Astrocyte of the hippocampus (primary cell): Measurements from ENCODE around the gene MAST4.
A peak's percentile ranks its signal among the peaks of the same experiment; 100 is the strongest.
"Not testable (repeated sequence)": the region's sequence is repeated elsewhere in the genome, so short reads cannot be mapped to it uniquely, and the experiment has no call there.

Experiments
- DNase-seq: peaks from one replicate; pipeline ENCODE4 v3.0.0; 2011; ENCODE audit warnings: low read depth, low spot score

The MAST4 gene

GRCh38 chr5:66742896-66743247 lies 146.7 kb downstream of the MAST4 start:
- no peak for DNase-seq

- DNase-seq: no peak
These were observed 147.2 kb downstream of the MAST4 start for GRCh38 chr5:66743344-66743743.

DNA sequence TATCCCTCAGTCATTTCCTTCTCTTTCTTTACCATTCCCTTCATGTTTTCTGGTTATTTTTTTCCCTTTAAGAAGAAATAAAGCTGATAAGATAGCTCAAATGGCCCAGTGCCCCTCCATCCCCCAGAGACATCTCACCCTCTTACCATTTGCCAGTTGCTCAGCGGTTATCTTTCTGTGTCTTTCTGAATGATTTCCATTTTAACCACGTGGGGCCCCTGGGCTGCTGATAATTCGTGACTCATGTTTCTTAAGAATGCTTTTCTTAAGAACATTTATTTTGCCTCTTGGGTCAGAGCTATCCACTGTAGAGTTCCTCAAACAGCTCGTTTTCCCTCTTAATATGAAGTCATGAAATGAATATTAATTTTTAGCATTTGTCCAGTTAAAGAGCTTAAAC lies 147.8 kb downstream of the MAST4 start:
- peak; percentile 76 for DNase-seq

DNA sequence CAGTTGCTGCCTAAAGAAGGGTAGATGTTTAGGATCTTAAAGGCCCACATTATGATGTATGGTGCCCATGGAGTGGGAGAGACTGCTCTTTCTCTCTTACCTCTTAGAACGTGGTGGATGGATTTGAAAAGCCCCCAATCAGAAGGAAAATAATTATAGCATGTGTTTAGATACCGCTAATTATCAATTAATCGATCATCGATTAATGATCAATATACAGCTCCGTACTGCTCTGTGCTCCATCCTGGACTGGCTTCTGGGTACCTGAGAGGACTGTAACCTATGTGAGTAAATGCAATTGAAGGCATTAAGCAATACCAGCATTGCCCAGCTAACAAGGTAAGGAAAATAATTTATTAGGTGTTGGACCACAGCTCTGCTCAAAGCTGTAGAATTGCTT lies 149.1 kb downstream of the MAST4 start:
- no peak for DNase-seq

GRCh38 chr5:66747607-66748006 lies 151.4 kb downstream of the MAST4 start:
- no peak for DNase-seq

DNA sequence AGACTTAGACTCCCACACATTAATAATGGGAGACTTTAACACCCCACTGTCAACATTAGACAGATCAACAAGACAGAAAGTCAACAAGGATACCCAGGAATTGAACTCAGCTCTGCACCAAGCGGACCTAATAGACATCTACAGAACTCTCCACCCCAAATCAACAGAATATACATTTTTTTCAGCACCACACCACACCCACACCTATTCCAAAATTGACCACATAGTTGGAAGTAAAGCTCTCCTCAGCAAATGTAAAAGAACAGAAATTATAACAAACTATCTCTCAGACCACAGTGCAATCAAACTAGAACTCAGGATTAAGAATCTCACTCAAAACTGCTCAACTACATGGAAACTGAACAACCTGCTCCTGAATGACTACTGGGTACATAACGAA lies 156.5 kb downstream of the MAST4 start:
- not testable (repeated sequence) for DNase-seq

DNA sequence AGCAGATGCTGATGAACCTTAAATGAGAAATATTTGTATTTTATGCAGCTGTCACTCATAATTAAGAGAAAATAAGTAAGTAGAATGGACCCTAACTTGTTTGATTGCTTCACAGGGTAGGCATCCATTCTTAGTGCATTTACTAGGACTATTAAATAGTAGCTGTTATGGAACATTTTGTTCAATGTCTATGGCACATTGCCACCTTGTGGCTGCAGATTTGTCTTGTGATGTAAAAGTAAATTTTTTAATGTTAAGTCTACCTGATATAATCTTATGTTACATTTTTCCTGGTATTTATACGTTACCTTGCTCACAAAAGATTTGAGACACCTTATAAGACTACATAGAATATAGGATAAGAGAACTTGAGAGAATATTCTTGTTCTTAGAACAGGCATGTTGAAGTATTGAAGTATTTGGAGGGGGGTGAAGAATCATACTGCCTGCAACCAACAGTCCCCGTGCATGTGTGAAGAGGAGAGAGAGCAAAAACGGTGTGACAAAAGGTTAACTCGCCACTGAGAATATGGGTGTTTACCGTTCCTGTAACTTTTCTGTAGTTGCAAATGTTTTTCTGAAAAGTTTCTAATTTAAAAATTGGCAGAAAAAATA lies 161.1 kb downstream of the MAST4 start:
- peak; percentile 84 for DNase-seq

DNA sequence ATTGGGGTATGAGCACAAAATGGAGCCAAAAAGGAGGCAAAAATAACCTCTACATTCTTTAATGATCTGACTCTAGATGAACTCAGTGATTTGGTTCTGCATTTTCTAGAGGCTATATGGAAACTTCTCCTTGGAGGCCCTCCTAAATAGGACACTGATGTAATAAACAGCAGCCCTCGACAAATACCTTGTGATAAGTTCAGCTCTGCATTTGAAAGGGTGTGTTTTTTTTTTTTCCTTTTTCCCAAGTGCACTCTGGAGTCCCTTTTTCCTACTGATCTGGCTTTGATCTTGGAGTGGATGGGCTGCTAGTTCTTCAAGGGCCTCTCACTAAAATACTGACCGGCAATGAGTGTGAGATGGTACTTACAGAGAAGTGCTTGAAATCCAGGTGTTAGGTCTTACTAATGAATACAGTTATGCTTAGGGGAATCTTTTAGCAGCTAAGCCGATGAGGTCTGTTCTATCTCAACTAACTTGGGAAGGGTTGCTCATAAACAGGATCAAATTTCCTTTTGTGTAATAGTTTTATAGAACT lies 161.7 kb downstream of the MAST4 start:
- no peak for DNase-seq

- no peak for DNase-seq
These were observed 173.0 kb downstream of the MAST4 start for GRCh38 chr5:66769030-66769733.

DNA sequence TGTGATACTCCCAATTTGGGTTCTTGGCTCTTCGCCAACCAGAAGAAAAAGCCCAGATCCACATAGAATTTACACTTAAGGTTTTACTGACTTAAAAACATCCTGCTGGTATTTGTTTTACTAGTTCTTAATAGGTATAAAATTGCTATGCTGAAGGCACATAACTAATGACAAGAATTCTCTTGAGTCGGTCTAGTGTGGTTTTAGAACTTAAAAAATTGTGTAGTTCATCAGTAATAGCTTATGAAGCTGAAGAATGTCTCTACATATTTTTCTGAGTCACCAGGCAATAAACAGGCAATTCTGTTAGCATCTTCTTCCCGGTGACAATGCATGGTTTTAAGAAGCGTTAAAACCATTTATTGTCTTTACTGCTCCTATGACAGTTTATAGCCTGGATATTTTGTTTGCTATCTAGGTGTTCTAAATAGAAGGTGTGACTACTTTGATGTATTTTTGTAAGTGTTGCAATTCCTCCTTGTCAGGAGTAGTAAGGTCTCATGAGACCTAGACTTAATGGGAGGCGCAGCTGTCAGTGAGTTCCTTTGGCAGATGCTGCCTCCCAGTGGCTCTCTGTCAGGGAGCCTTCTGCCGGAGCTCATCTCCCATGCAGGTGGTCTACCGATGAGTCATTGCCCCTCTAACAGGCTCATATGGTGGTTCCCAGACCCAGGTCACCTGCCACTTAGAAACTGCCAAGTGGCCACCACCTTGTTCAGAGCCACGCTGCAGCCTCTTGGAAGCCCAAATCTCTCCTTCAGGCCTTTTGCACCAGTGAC lies 173.8 kb downstream of the MAST4 start:
- DNase-seq: peak; percentile 31

DNA sequence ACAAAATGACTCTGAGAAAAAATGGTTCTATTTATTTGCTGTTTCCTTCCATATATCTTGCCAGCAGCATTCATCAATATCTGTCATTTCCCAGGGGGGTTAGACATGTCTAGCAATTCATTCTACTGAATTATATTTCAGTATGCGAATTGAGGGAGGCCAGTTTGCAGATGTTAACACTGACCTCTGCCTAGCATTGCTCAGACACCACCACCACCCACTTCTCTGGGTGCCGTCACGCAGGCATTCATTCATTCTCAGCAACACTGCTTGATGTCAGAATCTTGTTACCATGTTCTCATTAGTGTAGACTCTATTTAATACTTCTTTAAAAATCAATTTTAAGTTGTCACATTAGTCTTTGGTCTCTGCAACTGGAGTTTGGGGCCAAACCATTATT lies 181.7 kb downstream of the MAST4 start:
- no peak for DNase-seq

- DNase-seq: no peak
These were observed 183.3 kb downstream of the MAST4 start for GRCh38 chr5:66779528-66779927.

DNA sequence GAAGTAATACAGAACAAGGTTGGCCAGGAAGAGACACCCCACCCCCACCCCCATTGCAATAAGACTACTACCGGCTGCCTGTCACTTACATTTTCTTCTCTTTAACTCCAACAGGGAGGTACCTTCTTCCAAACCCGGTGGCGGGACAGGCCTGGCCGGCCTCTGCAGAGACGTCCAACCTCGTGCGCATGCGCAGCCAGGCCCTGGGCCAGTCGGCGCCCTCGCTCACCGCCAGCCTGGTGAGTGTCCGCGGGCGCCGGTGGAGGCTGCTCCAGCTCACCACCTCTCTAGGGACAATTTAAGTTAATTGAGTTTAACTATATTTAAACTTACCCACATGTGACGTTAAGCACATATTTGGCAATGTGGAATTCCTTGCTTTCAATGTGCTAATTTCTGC lies 192.4 kb downstream of the MAST4 start:
- DNase-seq: no peak

- DNase-seq: no peak
These were observed 193.2 kb downstream of the MAST4 start for GRCh38 chr5:66789434-66789833.

DNA sequence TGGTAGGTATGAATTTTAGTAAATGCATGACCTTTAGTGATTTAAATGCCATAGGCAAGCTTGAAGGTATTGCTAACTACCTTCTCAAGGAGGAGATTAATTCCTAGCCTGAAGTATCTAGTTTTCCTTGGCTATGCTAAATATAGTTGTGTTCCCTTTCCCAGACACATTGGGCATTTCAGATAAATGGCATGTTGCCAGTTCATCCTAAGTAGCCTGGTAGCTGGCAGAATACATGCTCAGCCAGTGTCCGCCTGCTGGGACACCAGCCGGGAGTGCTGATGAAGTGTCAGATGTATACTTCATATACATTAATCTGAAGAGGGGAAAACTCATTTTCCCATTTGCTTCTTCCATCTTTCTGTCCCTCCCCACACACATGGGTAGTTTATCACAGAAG lies 196.9 kb downstream of the MAST4 start:
- no peak for DNase-seq

- no peak for DNase-seq
These were observed 199.5 kb downstream of the MAST4 start for GRCh38 chr5:66795682-66796081.

GRCh38 chr5:66796305-66797292 lies 200.4 kb downstream of the MAST4 start:
- DNase-seq: peak; percentile 23

- no peak for DNase-seq
These were observed 206.7 kb downstream of the MAST4 start for GRCh38 chr5:66802941-66803340.

DNA sequence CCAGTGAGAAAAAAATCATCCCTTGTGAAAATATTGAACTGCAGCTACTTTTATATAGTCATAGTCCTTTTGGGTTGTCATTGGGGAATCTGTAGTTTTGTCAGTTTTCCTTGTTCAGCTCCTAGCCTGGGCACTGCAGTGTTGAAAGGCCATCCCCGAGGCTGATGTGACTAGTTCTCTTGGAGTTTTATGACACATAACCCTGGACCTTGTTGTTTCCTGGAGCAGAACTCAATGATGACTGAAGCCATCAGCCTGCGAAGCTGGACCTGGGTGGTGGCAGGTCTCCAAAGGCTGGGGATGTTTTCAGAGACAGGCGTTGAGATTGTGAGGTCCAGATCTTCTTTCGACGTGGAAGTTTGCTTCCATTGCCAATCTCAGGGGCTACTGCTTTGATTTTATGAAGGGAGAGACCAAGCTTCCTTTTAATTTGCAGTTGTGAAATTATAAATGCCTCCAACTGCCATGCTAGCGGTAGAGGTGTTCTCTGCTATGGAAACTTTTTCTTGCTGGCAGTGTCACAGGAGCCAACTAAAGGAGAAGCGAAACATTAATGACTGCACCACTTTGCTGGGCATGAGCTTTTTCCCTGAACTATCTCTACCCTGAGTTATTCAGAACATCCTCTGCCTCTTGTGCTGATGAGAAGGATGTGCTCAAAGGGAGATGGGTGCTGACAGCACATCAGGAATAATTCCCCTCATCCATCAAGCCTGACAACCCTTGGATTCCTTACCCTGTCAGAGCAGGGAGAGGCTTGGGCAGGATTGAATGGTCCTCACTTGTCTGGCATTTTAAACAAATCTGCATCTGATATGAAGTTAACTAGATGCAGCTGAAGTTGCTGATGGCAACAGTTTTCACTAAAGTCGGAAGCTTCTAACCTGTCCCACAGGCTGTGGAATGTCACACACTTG lies 209.6 kb downstream of the MAST4 start:
- DNase-seq: no peak

- DNase-seq: peak; percentile 74
These were observed 211.6 kb downstream of the MAST4 start for GRCh38 chr5:66807743-66808142.
